CD4-positive, alpha-beta T cell treated with Interleukin-17A for 1 hour (primary cell): ENCODE measurements around the gene PEMT.

ENCODE experiments used
- DNase-seq: peaks from one replicate; pipeline ENCODE4 v3.0.0-alpha.2; 2020

Gene PEMT

GRCh38 chr17:17552351-17553216 lies 38.9 kb downstream of the PEMT start:
- DNase-seq: no peak

- no peak for DNase-seq
These were observed 40.1 kb downstream of the PEMT start for GRCh38 chr17:17551361-17551760.

- no peak for DNase-seq
These were observed 41.7 kb downstream of the PEMT start for GRCh38 chr17:17549732-17550366.

GRCh38 chr17:17548044-17548443 lies 43.5 kb downstream of the PEMT start:
- DNase-seq: no peak

- no peak for DNase-seq
These were observed 44.2 kb downstream of the PEMT start for GRCh38 chr17:17547210-17547764.

GRCh38 chr17:17546399-17547185 lies 44.9 kb downstream of the PEMT start:
- no peak for DNase-seq

GRCh38 chr17:17545984-17546383 lies 45.5 kb downstream of the PEMT start:
- DNase-seq: no peak

GRCh38 chr17:17545031-17545820 lies 46.3 kb downstream of the PEMT start:
- DNase-seq: no peak

- DNase-seq: no peak
These were observed 48.4 kb downstream of the PEMT start for GRCh38 chr17:17542906-17543635.

GRCh38 chr17:17541640-17542001 lies 49.9 kb downstream of the PEMT start:
- no peak for DNase-seq

- no peak for DNase-seq
These were observed 50.4 kb downstream of the PEMT start for GRCh38 chr17:17540935-17541639.

GRCh38 chr17:17540278-17540906 lies 51.1 kb downstream of the PEMT start:
- DNase-seq: no peak

GRCh38 chr17:17539591-17539990 lies 51.9 kb downstream of the PEMT start:
- DNase-seq: no peak

GRCh38 chr17:17538417-17539391 lies 52.8 kb downstream of the PEMT start:
- no peak for DNase-seq

- no peak for DNase-seq
These were observed 54.0 kb downstream of the PEMT start for GRCh38 chr17:17537311-17538099.

GRCh38 chr17:17536702-17537101 lies 54.8 kb downstream of the PEMT start:
- DNase-seq: no peak

- DNase-seq: no peak
These were observed 55.6 kb downstream of the PEMT start for GRCh38 chr17:17535957-17536356.

GRCh38 chr17:17533901-17534441 lies 57.5 kb downstream of the PEMT start:
- no peak for DNase-seq
